ENCODE measurements around the gene TNNT1.

- TF ChIP-seq CTCF (IDR thresholded peaks at IDR 0.05) (no peak), ZFX (IDR thresholded peaks at IDR 0.05; ENCODE audit: borderline replicate concordance) (no peak)
Observed at GRCh38 chr19:55169136-55169535, 20.1 kb upstream of the TNNT1 start.

Data from 22Rv1 (cell line).